GM23338 (cell line): Measurements from ENCODE around the gene RIMS4. TPM values are rescaled to one million over a fixed set of nuclear protein-coding genes. Genes with fewer than 3 reads are reported as not detected.
A peak's percentile ranks its signal among the peaks of the same experiment; 100 is the strongest.

Source experiments
- ATAC-seq: fragments of 200-7000 bp; cut with Tn5 transposase; 3 replicates; pipeline ENCODE4 v1.9.1; 2020
- DNase-seq: peaks from one replicate; pipeline ENCODE4 v3.0.0-alpha.2; 2015; ENCODE audit warnings: low spot score
- H2AFZ ChIP-seq: fragments of 200-600 bp; sonication (generic); 2 replicates; pipeline ENCODE4 v1.8.0; 2016; ENCODE audit warnings: antibody characterized with exemption, mild to moderate bottlenecking, moderate library complexity
- H3F3A ChIP-seq: fragments of 200-600 bp; sonication (generic); replicated peaks from 2 replicates; pipeline ENCODE4 v1.8.0; 2017; ENCODE audit warnings: antibody characterized with exemption, mixed run types, low read depth
- H3K27ac ChIP-seq: fragments of 200-600 bp; sonication (generic); 2 replicates; pipeline ENCODE4 v1.6.1; 2016; ENCODE audit warnings: low read depth
- H3K27me3 ChIP-seq: fragments of 200-600 bp; sonication (generic); 2 replicates; pipeline ENCODE4 v1.8.0; 2016; ENCODE audit warnings: mild to moderate bottlenecking, mixed run types, moderate library complexity; ENCODE audit not compliant: insufficient read depth
- H3K36me3 ChIP-seq: fragments of 200-600 bp; sonication (generic); 2 replicates; pipeline ENCODE4 v1.8.0; 2016; ENCODE audit warnings: mild to moderate bottlenecking; ENCODE audit not compliant: insufficient read depth
- H3K4me1 ChIP-seq: fragments of 200-600 bp; sonication (generic); 2 replicates; pipeline ENCODE4 v1.8.0; 2016; ENCODE audit warnings: mild to moderate bottlenecking, moderate library complexity; ENCODE audit not compliant: insufficient read depth
- H3K4me2 ChIP-seq: fragments of 200-600 bp; sonication (generic); 2 replicates; pipeline ENCODE4 v1.7.1; 2017; ENCODE audit warnings: mixed run types
- H3K4me3 ChIP-seq: fragments of 200-600 bp; sonication (generic); 2 replicates; pipeline ENCODE4 v1.6.1; 2016; ENCODE audit warnings: mixed run types
- H3K79me2 ChIP-seq: fragments of 200-600 bp; sonication (generic); replicated peaks from 2 replicates; pipeline ENCODE4 v1.8.0; 2017; ENCODE audit warnings: mild to moderate bottlenecking; ENCODE audit not compliant: insufficient read depth
- H3K9me2 ChIP-seq: fragments of 200-600 bp; sonication (generic); 2 replicates; pipeline ENCODE4 v1.8.0; 2017; ENCODE audit not compliant: insufficient read depth
- H4K20me1 ChIP-seq: fragments of 200-600 bp; sonication (generic); replicated peaks from 2 replicates; pipeline ENCODE4 v1.8.0; 2017; ENCODE audit warnings: mild to moderate bottlenecking; ENCODE audit not compliant: insufficient read depth
- H3K27ac Mint-ChIP-seq: 2 replicates; pipeline ENCODE4 v1.8.0; 2020; ENCODE audit warnings: inconsistent platforms, mild to moderate bottlenecking, moderate library complexity, mixed read lengths
- H3K27me3 Mint-ChIP-seq: 3 replicates; pipeline ENCODE4 v1.8.0; 2022; ENCODE audit warnings: low read depth, mild to moderate bottlenecking, moderate library complexity, mixed read lengths, inconsistent platforms; ENCODE audit not compliant: insufficient read depth, poor library complexity
- H3K36me3 Mint-ChIP-seq: 3 replicates; pipeline ENCODE4 v1.8.0; 2021; ENCODE audit warnings: low read depth, mild to moderate bottlenecking, inconsistent platforms, moderate library complexity, mixed read lengths
- H3K4me1 Mint-ChIP-seq: 3 replicates; pipeline ENCODE4 v1.8.0; 2020; ENCODE audit warnings: mild to moderate bottlenecking, inconsistent platforms, mixed read lengths
- H3K4me3 Mint-ChIP-seq: 3 replicates; pipeline ENCODE4 v1.8.0; 2021; ENCODE audit warnings: moderate library complexity, mild to moderate bottlenecking, inconsistent platforms, mixed read lengths
- H3K9me3 Mint-ChIP-seq: 3 replicates; pipeline ENCODE4 v1.8.0; 2020; ENCODE audit warnings: moderate library complexity, mild to moderate bottlenecking, inconsistent platforms, mixed read lengths
- CREB1 ChIP-seq: fragments of 250-450 bp; sonication (Bioruptor Pico); IDR thresholded peaks from 2 replicates; pipeline ENCODE4 v1.5.0; 2020; ENCODE audit warnings: low read depth, mild to moderate bottlenecking, moderate library complexity
- CTCF ChIP-seq, 2 experiments: fragments of 200-600 bp in 1 of 2; sonication (generic) in 1 of 2; conservative IDR thresholded peaks; 2 replicates each; pipeline versions ENCODE4 v1.5.1 to v1.6.1; 2016 to 2017; ENCODE audit warnings: antibody characterized with exemption in 2 of 2, low read depth in 2 of 2, mild to moderate bottlenecking in 2 of 2, moderate library complexity in 1 of 2
- EZH2 ChIP-seq: fragments of 200-600 bp; sonication (generic); IDR thresholded peaks from one replicate; pipeline ENCODE4 v1.8.0; 2017; ENCODE audit warnings: antibody characterized with exemption, mild to moderate bottlenecking, low read depth; ENCODE audit not compliant: unreplicated experiment
- JUNB ChIP-seq: IDR thresholded peaks from one replicate; pipeline ENCODE4 v1.6.1; 2016; ENCODE audit warnings: antibody characterized with exemption; ENCODE audit not compliant: unreplicated experiment
- REST ChIP-seq: IDR thresholded peaks from one replicate; pipeline ENCODE4 v1.6.1; 2018; ENCODE audit warnings: antibody characterized with exemption; ENCODE audit not compliant: unreplicated experiment
- STAT1 ChIP-seq: IDR thresholded peaks from one replicate; pipeline ENCODE4 v1.6.1; 2016; ENCODE audit warnings: antibody characterized with exemption; ENCODE audit not compliant: unreplicated experiment
- ZNF114 ChIP-seq: fragments of 250-450 bp; sonication (Bioruptor Pico); IDR thresholded peaks from 2 replicates; pipeline ENCODE4 v1.5.0; 2020; ENCODE audit warnings: mild to moderate bottlenecking, moderate library complexity
- ZNF462 ChIP-seq: fragments of 250-450 bp; sonication (Bioruptor Pico); IDR thresholded peaks from 2 replicates; pipeline ENCODE4 v1.5.0; 2020; ENCODE audit warnings: mild to moderate bottlenecking, moderate library complexity
- polyA plus RNA-seq: library from polyadenylated mRNA; unstranded; fragments of >200 nt; fragmentation: Nextera tagmentation; extraction: Ambion mirVana; gene quantifications from 2 replicates; pipeline ENCODE4 v1.2.1, GENCODE V29; 2016
- total RNA-seq: library from RNA; depleted of rRNA; stranded (reverse); fragments of >200 nt; shearing (Covaris generic); gene quantifications from 2 replicates; pipeline ENCODE4 v1.2.3, GENCODE V29; 2014

The RIMS4 gene
- total and polyA plus RNA-seq, 2 experiments from 2014 or later, result 3.5 to 39.7 TPM

- no peak for TF ChIP-seq ZNF462
Measured at GRCh38 chr20:44819936-44820335, 9.6 kb upstream of the RIMS4 start (continued).

- H3K27me3 Mint-ChIP-seq, result peaks cover 15% of the 10 kb centered on the region
- H3F3A ChIP-seq, result no peaks in the 10 kb centered on the region
- H3K27me3 ChIP-seq, result peaks cover 11% of the 10 kb centered on the region
- no peaks in the 10 kb centered on the region for H3K9me2 ChIP-seq
- no peak overlapping the region for H3K27ac ChIP-seq
- TF ChIP-seq ZNF114 (CRISPR knock-in tag), result no peak
- H3K36me3 Mint-ChIP-seq, result no peaks in the 10 kb centered on the region
- no peaks in the 10 kb centered on the region for H4K20me1 ChIP-seq
- no peaks in the 10 kb centered on the region for H3K4me1 ChIP-seq
- no peak overlapping the region for H3K4me3 Mint-ChIP-seq
- no peak overlapping the region for H3K27ac Mint-ChIP-seq
- no peak for DNase-seq
- peak overlapping the region; percentile 47; the same call in 1 of the 2 replicates for H2AFZ ChIP-seq
- no peak overlapping the region for H3K4me3 ChIP-seq
- peaks cover 3% of the 10 kb centered on the region; the same call in 1 of the 3 replicates for H3K4me1 Mint-ChIP-seq
- no peak overlapping the region for H3K4me2 ChIP-seq
- no peaks in the 10 kb centered on the region for H3K36me3 ChIP-seq
- ATAC-seq, result no peak
- H3K9me3 Mint-ChIP-seq, result no peaks in the 10 kb centered on the region
- no peaks in the 10 kb centered on the region for H3K79me2 ChIP-seq
Measured at GRCh38 chr20:44817143-44817910, 7.0 kb upstream of the RIMS4 start.

- H3K36me3 ChIP-seq, result no peaks in the 10 kb centered on the region
- ATAC-seq (no peak), DNase-seq (no peak)
- peaks cover 11% of the 10 kb centered on the region; the same call in 2 of the 3 replicates for H3K4me1 Mint-ChIP-seq
- no peaks in the 10 kb centered on the region; the same call in 2 of the 3 replicates for H3K36me3 Mint-ChIP-seq
- no peaks in the 10 kb centered on the region for H3K9me3 Mint-ChIP-seq
- H3K79me2 ChIP-seq, result no peaks in the 10 kb centered on the region
- no peaks in the 10 kb centered on the region for H3F3A ChIP-seq
- peaks cover 28% of the 10 kb centered on the region for H3K27me3 ChIP-seq
- no peak overlapping the region for H3K4me3 ChIP-seq
- H3K27ac ChIP-seq, result no peak overlapping the region
- H2AFZ ChIP-seq, result no peak overlapping the region
- H3K27ac Mint-ChIP-seq, result no peak overlapping the region
- no peaks in the 10 kb centered on the region for H3K4me1 ChIP-seq
- H4K20me1 ChIP-seq, result no peaks in the 10 kb centered on the region
- no peak overlapping the region for H3K4me3 Mint-ChIP-seq
- no peak overlapping the region for H3K4me2 ChIP-seq
- H3K9me2 ChIP-seq, result no peaks in the 10 kb centered on the region
- H3K27me3 Mint-ChIP-seq, result peaks cover 27% of the 10 kb centered on the region
- TF ChIP-seq EZH2 (no peak), CREB1 (CRISPR knock-in tag) (no peak), CTCF (conservative IDR thresholded peaks at IDR 0.05; ENCODE audit: low read depth in 2 of 2) (no peak), REST (no peak), JUNB (no peak), STAT1 (no peak)
Measured at GRCh38 chr20:44814937-44815336, 4.6 kb upstream of the RIMS4 start.
